ENCODE measurements around the gene NEK10. TPM values are rescaled to one million over a fixed set of nuclear protein-coding genes. Genes with fewer than 3 reads are reported as not detected.

The NEK10 gene
- total and polyA plus RNA-seq, 9 of the 15 experiments (the other 6 are each of a cell fraction or from before 2014, with no cell fraction given), result 0.07 TPM; not detected in 8

- ATAC-seq, result no peak
- WGBS (ENCODE audit: insufficient coverage, low coverage, missing lambda C conversion rate), result 2% methylated on average over 6 of the region's 6 CpGs
- POLR2A ChIA-PET, result no interaction called here
Observed at GRCh38 chr3:27090275-27091041, 278.7 kb downstream of the NEK10 start.

More at GRCh38 chr3:27090275-27091041, 278.7 kb downstream of the NEK10 start:
- no peak for DNase-seq (ENCODE audit: extremely low read depth in 1 of 4, low spot score in 3 of 4)
- Histone ChIP-seq H3K9ac (ENCODE audit: insufficient read depth in 1 of 2, low read depth in 2 of 2, low read length in 2 of 2) (no peak overlapping the region), H3K4me3 (no peak overlapping the region), H3K4me2 (ENCODE audit: insufficient read depth, low read length) (no peak overlapping the region), H3K27me3 (ENCODE audit: control insufficient read depth in 2 of 2, insufficient read depth in 2 of 2, low read length in 2 of 2) (no peaks in the 10 kb centered on the region), H4K20me1 (replicated peaks; ENCODE audit: control insufficient read depth, insufficient read depth, low read length) (no peaks in the 10 kb centered on the region), H2AFZ (ENCODE audit: low read depth, low read length) (no peak overlapping the region), H3K36me3 (ENCODE audit: control insufficient read depth, insufficient read depth, low read length) (no peaks in the 10 kb centered on the region), H3K9me1 (ENCODE audit: control insufficient read depth, insufficient read depth, low read length) (no peaks in the 10 kb centered on the region), H3K79me2 (ENCODE audit: control insufficient read depth, insufficient read depth, low read length) (no peaks in the 10 kb centered on the region), H3K27ac (ENCODE audit: extremely low read depth, low read depth, low read length) (no peak overlapping the region), H3K4me1 (replicated peaks in 1 of 2; ENCODE audit: control insufficient read depth in 2 of 2, insufficient read depth in 2 of 2, low read length in 2 of 2) (no peaks in the 10 kb centered on the region), H3K9me3 (replicated peaks; ENCODE audit: control insufficient read depth, insufficient read depth, low read depth, low read length) (no peaks in the 10 kb centered on the region; the same call in 1 of the 2 replicates)
- TF ChIP-seq TAF7 (tag; IDR thresholded peaks at IDR 0.05) (no peak), ZNF431 (CRISPR knock-in tag; IDR thresholded peaks at IDR 0.05) (no peak), ZNF707 (CRISPR knock-in tag; conservative IDR thresholded peaks at IDR 0.05) (no peak), ZNF184 (CRISPR knock-in tag; IDR thresholded peaks at IDR 0.05) (no peak), IRF1 (CRISPR knock-in tag; IDR thresholded peaks at IDR 0.05; ENCODE audit: borderline replicate concordance) (no peak), JUND (IDR thresholded peaks at IDR 0.05; ENCODE audit: borderline replicate concordance, low read depth, low read length) (no peak), JUND (tag; IDR thresholded peaks at IDR 0.05; ENCODE audit: borderline replicate concordance, low read depth, low read length) (no peak), FOXA1 (IDR thresholded peaks at IDR 0.05; ENCODE audit: borderline replicate concordance) (no peak), ATF7 (IDR thresholded peaks at IDR 0.05) (no peak)
- intact Hi-C loops (cut with micrococcal nuclease), result no loop called here
- CTCF ChIA-PET (ENCODE audit: low intra/inter-chr PET ratio), result no interaction called here
- BruUV-seq (replicated peaks), result no TSS peak
- in situ Hi-C loops (cut with MboI), result no loop called here
- no peak for FAIRE-seq
